GM21360 (cell line): ENCODE results near the gene EEF1AKMT2.

Experiments
- ATAC-seq: cut with Tn5 transposase; IDR thresholded peaks from one replicate; pipeline ENCODE4 v1.9.1; 2021; ENCODE audit warnings: mild to moderate bottlenecking, moderate library complexity; ENCODE audit not compliant: unreplicated experiment

Gene EEF1AKMT2

DNA sequence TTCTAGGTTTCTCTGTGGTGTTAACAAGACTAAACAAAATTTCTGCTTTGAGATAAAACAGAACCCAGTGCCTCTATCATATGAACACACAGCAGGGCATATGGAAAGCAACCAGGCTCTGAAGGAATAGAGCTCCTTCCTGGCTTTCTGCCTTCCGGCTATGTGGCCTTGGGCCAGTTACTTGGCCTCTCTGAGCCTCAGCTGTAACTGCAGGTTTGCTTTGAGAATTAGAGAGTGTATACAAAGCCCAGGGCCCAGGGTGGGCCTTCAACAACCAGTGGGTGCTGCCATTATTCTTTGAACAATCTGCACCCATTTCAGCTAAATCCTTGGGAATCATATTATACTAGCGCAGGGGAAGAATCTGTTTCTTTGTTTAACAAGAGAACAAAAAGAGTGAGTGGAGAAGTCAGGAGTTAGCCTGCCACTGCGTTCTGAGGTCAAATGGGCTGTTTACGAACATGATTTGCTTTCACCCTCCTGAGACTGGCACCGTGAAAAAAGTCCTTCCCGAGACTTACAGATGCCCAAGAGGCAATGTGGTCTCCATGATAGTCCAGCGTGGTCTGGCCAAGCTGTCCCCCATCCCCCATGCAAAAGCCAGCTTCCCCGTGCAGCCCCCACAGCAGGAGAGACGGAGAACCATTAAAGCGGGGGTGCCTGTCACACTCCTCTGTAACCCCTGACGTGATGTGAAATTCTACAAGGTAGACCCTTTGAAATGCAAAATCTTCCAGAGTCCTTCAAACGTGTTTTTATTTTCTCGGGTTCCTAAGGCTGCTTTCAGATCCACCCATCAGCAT lies 52.4 kb downstream of the EEF1AKMT2 start:
- ATAC-seq, result no peak

DNA sequence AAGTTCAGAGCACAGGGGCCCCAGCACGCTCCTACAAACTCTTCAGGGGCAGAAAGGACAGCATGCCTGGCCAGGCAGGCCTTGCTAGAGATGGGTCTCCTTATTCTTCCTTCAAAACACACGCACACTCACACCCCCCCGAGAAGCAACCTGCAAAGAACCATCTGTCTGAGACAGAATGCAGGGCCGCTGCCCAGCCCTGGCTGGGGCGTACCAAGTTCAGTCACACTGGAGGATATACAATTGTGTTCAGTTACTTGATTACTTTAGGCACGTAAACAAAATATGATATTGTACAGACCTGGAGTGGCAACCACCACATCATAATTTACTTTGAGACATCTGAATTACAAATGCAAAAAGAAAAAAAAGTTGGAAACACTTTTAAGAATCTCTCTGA lies 53.2 kb downstream of the EEF1AKMT2 start:
- ATAC-seq, result no peak

DNA sequence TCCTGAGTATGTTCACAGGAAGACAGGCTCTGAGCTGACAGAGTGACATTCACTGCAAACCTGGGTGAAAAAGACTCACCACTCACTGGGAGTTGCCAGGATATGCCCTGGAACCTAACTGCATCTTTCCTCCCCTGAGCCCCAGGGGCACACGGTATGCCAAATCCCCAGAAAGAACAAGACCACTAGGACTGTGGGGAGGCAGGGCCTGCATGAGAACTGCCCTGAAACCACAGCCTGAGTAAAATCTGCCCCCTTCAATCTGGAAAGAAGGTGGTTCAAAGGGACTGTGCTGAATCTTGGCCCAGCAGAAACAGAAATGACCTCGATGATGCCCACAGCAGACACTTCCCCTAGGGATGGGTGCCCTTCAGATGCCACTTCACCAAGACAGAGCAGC lies 54.0 kb downstream of the EEF1AKMT2 start:
- no peak for ATAC-seq

DNA sequence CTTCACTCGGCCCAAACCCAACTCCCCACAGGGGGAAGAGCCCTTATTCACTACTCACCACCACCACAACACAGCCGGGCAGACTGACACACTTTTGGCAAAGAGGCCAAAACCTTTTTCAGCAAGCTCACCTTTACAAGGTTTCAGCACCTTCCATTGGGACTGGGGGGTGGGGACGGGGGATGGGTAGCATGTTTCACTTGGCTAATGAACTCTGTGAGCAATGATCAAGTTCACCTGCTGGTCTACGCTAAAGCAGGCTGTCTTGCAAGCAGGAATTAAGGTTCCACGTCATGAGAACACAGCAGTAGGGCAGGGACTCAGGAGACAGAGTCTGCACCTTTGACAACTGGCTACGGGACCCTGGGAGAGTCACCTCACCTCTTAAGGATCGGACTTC lies 54.5 kb downstream of the EEF1AKMT2 start:
- no peak for ATAC-seq

DNA sequence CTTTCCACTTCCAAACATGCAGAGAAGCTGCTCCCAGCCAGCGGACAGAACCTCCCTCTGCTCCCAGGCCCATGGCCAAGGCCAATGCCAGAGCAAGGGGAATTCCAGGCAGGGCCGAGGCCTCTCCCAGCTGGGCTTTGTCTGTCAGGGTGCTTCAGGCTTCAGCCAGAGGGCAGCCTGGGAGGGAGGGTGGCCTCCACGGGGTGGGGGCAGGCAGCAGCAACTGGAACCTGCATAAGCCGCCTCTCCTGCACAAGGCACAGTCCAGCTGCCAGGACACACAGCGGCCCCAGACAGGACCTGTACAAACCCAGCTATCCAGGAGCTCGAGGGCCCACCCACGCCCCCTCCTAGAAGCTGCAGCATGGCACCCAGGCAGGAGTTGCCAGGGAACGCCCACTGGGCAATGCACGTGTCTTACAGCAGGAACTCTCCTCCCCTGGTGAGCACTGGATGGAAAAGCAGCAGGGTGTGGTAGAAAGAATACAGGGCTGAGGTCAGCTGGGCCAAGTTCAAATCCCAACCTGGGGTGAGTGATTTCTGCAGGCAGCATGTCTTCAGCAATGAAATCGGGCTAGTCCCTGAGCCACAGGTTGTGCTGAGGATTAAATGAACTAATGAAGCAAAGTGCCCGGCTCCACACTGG lies 55.1 kb downstream of the EEF1AKMT2 start:
- no peak for ATAC-seq

DNA sequence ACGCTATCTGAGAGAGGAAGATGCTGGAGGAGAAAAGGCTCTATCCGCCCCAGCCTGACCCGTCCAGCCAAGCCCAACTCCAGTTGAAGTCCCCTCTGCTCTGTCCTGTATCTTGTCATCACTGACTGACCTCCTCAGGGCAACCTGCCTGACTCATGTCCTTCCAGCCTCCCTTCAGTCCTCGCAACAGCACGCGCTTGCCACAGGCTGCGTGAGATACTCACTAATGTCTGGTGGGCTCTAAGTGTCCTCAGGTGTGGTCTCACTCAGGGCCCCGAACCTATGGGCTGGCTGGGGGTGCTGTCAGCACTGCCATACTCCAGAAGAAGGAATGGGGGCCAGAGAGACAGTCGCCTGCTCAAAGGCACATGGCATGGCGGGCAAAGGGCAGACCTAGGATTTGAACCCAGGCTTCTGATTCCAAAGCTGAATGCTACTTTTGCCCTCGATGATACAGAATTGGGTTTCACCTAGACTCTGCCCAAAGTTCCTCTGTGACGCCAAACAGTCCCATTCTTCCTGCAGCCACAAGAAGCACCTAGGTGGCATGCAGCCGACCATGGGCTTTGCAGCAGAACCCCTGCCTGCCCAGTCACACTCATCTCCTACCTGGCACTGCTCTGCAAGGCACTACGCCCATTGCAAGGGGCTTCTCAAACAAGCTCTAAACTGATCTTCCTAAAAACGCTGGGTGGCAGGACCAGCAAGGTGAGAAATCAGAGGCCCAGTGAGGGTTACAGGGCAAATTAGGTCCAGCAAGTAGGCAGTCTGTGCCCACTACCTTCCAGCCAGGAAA lies 56.0 kb downstream of the EEF1AKMT2 start:
- no peak for ATAC-seq

DNA sequence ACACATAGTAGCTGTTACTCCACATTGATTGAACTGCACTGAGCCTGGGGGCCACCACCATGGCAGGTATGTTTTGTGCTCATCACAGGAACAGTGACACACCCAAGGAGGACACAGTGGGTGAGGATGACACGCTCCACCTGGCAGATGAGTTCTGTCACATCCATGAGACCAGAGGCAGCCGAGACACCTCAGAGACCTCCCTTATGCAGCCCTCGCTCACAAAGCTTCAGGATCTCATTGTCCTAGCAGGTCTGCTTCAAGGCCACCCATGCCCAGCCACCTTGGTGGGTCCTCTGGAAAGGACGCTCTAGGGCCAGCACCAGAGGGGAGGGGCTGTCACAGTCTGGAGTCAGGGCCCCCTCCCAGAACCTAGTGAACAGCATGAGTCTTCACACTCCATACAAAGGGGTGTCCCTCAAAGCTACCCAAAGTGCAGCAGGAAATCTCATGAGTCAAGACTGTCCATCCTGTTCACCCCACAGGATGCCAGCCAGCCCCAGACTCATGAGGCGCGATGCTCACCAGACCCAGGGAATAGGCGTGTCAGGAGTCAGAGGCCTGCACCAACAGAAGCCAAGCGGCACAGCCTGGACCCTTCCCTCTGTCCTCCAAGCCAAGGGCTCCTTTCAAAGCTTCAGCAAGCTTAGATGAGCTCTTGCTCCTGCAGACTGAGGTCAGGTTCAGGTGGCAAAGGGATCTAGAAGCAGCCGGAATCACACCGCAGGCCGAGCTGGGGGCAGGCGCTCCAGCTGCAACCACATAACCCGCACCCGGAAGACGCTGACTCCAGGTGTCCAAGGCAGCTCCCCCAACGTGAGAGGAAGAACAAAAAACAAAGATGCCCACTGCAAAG lies 57.1 kb downstream of the EEF1AKMT2 start:
- ATAC-seq, result no peak

DNA sequence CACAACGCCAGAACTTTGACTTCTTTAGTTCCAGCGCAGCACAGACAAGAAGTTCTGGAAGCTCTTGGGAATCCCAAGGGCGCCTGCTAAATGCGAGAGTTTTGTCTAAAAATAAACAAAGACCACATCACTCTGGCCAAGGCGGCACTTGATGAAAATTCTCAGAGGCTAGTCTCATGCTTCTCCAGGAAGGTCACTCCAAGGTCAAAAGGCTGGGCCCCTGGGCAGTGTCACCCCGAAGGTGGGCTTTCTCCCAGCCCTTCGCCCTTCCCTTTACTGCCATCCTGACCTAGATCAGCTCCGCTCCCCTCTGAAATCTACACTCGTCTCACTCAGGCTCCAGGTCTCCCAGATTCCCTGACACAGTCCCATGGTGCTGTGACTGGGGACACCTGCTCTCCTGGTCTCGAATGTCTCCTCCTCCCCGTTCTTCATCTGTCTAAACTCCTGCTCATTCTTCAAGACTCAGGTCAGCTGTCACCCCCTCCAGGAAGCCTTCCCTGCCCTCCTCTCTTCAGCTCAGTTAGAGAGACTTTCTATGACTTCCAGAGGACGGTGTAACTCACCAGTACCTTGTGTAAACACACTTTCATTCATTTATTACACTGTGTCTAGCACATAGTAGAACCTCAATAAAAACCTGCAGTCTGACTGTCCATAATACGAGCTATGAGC lies 58.0 kb downstream of the EEF1AKMT2 start:
- no peak for ATAC-seq

DNA sequence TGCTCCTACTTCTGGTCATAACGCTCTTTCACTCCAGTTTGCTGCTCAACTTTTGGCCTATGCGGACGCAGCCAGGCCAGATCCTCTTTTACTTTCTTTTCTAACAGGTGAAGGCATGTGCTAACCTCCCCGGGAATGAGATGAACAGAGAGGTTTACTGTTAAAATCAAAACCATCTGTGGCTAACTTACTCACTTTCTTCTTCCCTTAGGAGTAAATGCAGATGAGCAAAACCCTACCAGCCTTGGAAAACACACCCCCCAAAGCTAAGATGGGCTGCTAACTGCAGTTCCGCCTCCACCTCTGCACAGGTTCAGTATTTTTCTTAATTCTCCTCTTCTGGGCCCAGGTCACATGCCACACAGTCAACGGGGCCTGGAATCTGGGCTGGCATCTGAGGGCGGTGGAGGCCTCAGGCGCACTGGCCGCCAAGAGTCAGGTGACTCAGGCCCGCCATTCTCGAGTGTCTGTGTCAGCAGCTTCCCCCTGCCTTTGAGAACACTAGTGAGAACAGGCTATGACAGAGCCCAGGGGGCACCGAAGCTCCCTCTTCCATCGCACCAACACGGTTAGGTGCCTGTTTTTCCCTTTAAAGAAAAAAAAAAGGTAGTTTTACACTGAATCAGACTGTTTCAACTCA lies 58.6 kb downstream of the EEF1AKMT2 start:
- ATAC-seq, result peak; percentile 54

DNA sequence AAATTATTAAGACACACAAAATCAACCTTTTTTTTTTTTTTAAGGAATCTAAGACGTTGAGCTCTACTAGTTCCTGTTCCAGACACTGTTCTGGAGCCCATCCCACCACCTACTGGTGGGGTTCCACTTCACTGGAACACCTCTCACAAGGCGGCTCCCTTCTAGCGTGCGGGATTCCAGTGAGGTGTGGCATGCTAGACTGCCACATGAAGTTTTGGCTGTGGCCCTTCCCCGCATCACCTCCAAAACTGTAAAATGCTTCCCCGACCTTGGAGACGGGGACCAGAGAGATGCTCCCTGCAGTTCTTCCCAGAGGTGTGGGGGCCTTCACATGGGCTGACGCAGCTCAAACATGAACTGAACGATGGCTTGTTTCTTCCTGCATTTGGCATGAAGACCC lies 60.1 kb downstream of the EEF1AKMT2 start:
- ATAC-seq, result no peak

DNA sequence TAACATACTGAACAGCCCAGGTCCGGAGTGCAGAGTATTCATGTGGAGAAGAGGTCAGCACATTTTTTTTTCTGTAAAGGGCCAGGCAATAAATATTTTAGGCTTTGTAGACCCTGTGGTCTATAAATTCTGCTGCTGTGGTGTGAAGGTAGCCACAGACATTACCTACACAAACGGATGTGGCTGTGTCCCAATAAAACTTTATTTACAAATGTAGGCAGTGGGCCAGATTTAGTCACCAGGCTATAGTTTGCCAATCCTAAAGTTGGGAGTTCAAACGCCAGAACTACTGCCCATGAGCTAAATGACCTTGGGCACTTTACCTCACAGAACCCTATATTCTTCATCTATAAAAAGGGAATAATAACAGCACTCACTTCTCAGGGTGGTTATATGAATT lies 60.9 kb downstream of the EEF1AKMT2 start:
- ATAC-seq, result no peak

DNA sequence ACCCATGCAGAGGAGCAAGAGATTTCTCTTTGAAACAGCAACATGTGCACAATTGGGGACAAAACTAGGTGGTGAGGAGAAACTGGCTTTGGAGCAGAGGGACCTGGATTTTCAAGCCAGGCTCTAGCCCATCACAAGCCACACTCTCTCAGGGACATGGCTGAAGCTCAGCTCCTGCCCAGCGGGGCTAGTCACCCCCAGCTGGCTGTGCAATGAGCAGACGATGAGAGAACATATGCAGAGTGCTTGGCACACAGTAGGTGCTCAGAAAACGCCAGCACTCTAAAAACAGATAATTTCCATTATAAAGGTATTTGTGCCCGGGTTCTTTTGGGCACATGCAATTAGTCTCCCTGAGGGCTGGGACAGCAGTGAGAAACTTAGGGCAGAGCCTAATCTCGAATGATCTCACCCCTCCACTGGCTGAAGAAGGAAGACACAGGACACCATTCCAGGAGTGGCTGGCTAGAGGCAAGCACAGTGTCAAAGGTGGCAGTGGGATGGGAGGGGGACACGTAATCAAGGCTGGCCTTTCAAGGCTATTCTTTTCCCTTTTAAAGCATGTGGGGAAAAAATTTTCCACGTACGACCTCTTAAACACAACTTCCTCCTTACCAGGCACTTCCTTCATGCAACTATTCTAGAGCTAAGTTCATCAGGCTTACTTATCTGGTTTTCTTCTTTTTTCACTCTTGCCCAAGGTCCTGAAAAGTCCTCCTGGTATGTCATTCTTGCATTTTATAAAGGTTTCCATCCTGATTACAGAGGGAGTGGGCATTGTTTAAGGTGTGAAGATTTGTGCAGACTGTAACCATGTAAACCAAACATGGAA lies 62.6 kb downstream of the EEF1AKMT2 start:
- no peak for ATAC-seq

DNA sequence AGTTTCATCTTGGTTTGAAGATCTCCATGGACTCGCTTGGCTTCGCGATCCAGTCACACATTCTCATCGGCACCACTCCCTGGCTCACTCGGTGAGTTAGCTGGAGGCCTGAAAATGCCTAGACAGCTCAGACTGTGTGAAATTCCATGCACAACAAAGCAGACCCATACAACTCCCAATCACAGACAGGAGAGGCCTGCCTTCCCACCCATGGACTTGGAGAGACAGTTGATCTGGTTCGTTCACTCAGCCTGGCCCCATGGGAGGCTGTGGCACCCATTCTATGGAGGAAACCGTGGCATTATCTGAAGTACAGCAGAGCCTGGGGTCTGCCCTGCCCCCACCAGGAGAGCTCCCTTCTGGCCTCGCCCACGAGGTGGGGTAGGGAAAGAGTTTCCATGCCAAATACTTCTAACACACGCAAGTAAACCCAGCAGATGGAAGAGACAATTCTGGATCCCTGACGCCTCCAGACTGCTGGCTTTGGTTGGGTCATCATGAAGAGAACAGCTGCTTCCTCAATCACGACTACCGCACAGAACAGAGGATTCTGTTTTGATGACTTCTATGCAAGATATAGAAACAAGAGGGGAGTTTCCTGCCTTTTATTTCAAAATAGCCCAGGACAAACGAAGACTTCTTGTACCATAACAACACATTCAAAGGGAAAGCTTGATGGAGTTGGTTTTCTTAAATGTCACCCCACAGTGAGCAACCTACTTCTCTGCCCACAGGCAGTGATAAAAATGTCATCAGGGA lies 63.4 kb downstream of the EEF1AKMT2 start:
- no peak for ATAC-seq

DNA sequence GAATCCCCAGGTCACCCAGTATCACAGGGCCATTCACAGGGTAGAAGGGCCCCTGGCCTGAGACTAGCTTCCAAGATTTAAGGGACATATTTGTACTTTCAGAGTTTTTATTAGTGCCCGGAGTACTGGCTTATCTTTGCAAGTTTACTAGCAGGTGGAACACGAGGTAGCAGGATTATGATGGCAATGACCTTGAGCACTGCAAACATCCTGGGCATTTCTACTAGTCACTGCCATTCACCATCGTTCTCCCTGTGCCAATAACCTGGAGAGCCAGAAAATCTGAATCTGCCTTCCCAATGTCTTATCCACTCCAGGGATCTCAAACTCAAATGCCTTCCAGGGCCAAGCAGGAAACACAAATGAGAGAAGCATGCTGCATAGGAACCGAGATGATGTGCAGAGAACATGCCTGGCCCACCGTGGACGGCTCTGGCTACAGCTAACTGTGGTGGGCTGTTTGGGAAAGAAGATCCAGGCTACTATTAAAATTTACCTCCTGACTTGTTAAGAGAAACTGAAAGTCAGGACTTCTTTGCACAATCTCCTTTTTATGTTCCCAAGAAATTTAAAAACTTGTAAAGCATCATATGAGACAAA lies 64.2 kb downstream of the EEF1AKMT2 start:
- no peak for ATAC-seq

DNA sequence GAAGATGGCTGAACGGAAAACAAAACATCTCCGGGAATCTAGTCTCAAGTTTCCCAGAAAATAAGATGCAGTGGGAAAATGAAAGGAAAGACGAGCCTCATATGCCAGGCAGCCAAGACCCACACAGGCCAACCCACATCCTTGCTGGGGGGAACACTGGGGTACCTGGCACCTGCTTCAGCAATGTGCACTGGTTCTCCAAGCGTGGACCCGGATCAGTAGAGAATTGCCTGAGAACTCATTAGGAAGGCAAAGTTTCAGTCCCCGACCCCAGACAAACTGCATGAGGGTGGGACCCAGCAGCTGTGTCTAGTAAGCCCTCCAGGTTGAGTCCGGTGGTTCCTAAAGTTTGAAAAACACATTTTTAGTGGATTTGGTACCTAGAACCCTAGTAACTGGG lies 65.9 kb downstream of the EEF1AKMT2 start:
- no peak for ATAC-seq

DNA sequence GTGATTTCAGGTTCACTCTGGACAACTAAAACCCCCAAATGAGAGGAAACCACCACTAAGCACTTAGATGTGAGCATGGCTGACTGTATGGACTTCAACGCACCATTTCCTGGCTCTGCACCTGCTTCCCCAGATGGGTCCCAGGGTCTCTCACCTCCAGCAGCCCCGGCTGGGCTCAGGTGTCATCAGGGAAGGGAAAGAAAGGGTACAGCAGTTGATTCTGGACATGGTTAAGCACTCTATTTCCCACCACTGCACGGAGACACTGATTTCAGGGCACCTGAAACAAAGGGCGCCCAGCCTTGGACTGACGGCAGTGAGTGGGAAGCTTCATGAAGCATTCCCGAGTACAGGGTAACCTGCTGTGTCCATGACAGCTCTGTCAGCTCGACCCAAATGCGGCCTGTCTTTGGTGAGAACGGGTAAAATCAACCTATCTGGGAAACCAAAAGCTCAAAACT lies 66.5 kb downstream of the EEF1AKMT2 start:
- ATAC-seq, result no peak

DNA sequence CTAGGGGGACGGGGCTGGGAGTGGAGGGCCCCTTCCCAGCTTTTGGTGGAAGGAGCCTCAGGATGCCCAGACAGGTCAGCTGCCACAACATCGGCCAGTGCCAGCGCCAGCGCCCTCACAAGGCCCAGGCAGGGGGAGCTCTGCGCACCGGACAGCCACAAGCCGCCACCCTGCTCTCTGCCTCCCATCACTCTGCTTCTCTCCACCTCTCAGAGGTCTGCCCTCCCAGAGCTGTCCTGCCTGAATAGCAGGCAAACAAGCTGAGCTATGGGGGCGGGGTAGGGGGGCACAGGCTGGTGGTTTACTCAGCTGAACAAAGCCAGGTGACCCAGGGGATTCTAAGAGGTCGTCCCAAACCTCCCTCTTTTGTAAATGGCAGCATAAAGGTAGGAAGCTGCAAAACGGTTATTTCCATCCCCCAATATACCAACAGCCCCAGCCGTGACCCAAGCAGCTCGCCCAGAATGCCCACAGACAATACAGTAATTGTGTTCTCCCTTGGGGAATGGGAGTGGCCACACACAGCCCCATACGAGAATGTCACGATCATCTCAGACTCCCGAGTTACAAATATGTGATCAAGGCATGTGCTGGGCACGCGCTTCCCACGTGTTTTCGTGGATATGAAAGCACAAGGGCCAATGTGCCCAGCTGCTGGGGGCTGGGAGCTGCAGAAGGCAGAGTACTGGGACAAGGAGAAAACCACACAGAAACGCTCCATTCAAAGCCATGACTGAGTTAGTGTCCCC lies 67.2 kb downstream of the EEF1AKMT2 start:
- no peak for ATAC-seq
